GM21723 (cell line): ENCODE measurements around the gene SIPA1.

Experiments used
- ATAC-seq: cut with Tn5 transposase; IDR thresholded peaks from one replicate; pipeline ENCODE4 v1.9.1; 2021; ENCODE audit warnings: mild to moderate bottlenecking, moderate library complexity; ENCODE audit not compliant: unreplicated experiment

Gene SIPA1

DNA sequence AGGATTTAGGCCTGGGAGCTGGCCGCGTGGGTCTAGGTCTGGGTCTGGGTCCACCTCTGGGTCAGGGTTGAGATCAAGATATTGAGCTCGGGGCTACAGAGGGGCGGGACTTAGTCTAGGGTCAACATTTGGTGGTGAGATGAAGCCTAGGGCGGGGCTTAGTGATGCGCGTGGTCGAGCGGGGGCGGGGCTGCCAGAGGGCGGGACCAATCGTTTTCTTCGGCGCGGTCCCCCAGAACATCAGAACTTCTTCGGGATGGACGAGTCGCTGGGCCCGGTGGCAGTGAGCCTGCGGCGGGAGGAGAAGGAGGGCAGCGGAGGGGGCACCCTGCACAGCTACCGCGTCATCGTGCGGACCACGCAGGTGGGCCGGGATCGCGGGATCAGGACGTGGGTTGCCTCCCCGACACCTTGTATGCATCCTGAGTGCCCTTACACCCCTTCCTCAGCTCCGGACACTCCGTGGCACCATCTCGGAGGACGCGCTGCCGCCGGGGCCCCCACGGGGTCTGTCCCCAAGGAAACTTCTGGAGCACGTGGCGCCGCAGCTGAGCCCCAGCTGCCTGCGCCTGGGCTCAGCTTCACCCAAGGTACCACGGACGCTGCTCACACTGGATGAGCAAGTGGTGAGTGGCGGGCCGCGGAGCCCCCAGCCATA, 4.2 kb downstream of the SIPA1 start:
- no peak for ATAC-seq

GRCh38 chr11:65643971-65644370, 6.1 kb downstream of the SIPA1 start:
- ATAC-seq, result no peak

DNA sequence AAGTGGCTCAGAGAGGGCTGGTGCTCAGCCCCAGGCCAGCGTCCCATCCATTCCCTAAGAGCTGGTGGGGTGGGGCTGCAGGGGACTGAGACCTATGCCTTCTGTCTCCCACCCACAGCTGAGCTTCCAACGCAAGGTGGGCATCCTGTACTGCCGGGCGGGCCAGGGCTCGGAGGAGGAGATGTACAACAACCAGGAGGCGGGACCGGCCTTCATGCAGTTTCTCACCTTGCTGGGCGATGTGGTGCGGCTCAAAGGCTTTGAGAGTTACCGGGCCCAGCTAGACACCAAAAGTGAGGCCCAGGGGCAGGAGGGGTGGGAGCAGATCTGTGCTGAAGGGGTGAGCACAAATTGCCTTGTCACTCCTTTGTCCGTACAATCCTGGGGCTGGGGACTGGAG, 6.9 kb downstream of the SIPA1 start:
- no peak for ATAC-seq

- no peak for ATAC-seq
Observed at GRCh38 chr11:65645710-65646109, 7.8 kb downstream of the SIPA1 start.

DNA sequence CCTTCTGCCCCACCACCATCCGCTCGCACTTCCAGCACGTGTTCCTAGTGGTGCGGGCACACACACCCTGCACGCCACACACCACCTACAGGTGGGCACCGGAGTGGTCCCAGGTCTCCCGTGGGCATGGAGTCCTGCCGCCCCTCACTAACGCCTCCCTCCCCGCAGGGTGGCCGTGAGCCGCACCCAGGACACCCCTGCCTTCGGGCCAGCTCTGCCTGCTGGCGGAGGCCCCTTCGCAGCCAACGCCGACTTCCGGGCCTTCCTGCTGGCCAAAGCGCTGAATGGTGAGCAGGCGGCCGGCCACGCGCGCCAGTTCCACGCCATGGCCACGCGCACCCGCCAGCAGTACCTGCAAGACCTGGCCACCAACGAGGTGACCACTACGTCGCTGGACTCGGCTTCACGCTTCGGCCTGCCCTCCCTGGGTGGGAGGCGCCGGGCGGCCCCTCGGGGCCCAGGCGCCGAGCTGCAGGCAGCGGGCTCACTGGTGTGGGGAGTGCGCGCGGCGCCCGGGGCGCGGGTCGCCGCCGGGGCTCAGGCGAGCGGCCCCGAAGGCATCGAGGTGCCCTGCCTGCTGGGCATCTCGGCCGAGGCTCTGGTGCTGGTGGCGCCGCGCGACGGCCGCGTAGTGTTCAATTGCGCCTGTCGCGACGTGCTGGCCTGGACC, 8.5 kb downstream of the SIPA1 start:
- ATAC-seq, result no peak

DNA sequence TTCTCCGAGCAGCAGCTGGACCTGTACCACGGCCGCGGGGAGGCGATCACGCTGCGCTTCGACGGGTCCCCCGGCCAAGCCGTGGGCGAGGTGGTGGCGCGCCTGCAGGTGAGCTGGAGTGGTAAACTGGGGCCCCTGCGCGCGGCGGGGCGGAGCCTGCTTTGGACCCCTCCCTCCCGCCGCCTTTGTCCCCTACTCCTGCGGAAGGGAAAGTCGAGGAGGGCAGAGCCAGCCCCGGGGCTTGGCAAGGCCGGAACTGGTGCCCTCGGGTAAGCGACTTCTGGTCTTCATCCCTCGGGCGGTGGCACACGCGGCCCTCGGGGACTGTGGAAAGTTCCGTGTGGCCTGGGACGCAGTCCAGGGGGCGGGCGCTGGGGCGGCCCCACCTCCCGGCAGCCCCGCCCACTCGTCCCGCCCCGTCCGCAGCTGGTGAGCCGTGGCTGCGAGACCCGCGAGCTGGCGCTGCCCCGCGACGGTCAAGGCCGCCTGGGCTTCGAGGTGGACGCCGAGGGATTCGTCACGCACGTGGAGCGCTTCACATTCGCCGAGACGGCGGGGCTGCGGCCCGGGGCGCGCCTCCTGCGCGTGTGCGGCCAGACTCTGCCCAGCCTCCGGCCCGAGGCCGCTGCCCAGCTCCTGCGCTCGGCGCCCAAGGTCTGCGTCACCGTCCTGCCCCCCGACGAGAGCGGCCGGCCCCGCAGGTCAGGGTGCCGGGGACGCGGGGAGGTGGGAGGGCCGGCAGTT, 9.2 kb downstream of the SIPA1 start:
- ATAC-seq, result no peak

GRCh38 chr11:65648997-65649493, 11.1 kb downstream of the SIPA1 start:
- no peak for ATAC-seq

DNA sequence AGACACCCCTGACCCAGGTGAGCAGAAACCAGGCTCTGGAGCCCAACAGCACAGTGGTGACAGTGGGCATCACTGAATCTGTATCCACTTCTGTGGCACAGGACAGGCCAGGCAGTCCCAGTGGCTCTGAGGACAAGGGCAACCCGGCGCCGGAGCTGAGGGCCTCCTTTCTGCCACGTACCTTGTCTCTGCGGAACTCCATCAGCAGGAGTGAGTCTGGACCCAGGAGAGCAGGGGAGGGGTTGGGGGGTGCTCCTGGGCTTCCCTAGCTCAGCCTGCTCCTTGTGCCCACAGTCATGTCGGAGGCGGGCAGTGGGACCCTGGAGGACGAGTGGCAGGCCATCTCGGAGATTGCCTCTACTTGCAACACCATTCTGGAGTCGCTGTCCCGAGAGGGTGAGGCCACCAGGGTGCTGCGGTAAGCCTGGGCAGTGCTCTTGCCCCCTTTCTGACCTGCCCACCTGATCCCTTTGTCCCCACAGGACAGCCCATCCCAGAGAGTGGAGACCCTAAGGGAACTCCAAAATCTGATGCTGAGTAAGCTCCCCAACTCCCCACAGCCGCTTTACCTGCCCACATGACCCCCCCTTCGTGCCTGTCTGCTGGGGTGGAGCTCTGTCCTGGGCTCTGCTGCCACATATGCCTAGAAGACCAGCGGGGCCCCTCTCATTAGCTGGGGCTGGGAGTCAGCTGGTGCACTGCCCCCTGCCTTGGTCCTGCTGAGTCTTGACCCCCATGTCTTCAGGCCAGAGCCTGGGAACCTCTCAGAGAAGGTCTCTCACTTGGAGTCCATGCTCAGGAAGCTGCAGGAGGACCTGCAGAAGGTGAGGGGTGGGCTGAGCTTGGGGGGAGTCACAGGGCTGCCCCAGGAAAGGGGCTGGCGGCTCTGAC, 12.0 kb downstream of the SIPA1 start:
- ATAC-seq, result no peak

GRCh38 chr11:65650547-65651338, 12.8 kb downstream of the SIPA1 start:
- no peak for ATAC-seq

GRCh38 chr11:65651339-65651588, 13.4 kb downstream of the SIPA1 start:
- no peak for ATAC-seq

DNA sequence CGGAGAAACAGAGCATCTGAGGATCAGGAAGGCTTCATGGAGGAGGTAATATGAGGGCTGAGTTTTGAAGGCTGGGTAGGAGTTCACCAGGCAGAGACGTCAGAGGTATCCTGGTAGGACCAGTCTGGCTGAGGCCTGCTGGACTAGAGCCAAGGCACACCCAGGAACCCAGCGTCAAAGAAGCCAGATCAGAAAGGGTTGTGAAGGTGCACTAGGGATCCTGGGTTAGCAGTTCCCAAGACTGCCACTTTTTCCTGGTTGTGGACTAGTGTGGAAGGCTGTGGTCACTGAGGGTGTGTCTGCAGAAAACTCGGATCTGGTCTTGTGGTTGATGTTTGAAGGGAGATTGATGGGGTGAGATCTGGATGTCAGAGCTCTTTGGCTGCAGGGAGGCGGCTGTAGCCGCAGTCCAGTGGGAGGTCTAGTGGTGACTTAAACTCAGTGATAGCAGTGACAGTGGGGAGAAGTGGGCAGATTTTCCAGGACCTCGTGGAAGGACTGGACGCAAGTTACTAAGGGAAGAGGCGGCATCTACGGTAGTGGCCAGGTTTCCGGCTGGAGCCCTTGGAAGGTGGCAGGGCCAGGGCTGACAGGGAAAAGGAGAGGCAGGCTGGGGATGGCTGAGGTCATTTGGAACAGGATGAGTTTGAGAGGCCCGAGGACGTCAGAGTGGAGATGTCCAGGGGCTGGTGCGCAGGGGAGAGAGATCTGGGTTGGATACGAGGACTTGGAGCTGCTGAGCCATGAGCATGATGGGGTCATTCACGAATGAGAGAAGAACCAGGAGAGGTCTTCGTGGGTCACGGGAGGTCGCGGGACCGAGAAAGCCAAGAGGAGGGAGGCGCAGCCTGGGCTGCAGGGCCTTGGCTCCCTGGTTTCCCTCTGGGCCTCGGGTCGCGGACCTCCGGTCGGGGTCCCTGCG, 13.9 kb downstream of the SIPA1 start:
- ATAC-seq, result no peak

- peak; percentile 64 for ATAC-seq
Observed at GRCh38 chr11:65652511-65653228, 14.8 kb downstream of the SIPA1 start.

DNA sequence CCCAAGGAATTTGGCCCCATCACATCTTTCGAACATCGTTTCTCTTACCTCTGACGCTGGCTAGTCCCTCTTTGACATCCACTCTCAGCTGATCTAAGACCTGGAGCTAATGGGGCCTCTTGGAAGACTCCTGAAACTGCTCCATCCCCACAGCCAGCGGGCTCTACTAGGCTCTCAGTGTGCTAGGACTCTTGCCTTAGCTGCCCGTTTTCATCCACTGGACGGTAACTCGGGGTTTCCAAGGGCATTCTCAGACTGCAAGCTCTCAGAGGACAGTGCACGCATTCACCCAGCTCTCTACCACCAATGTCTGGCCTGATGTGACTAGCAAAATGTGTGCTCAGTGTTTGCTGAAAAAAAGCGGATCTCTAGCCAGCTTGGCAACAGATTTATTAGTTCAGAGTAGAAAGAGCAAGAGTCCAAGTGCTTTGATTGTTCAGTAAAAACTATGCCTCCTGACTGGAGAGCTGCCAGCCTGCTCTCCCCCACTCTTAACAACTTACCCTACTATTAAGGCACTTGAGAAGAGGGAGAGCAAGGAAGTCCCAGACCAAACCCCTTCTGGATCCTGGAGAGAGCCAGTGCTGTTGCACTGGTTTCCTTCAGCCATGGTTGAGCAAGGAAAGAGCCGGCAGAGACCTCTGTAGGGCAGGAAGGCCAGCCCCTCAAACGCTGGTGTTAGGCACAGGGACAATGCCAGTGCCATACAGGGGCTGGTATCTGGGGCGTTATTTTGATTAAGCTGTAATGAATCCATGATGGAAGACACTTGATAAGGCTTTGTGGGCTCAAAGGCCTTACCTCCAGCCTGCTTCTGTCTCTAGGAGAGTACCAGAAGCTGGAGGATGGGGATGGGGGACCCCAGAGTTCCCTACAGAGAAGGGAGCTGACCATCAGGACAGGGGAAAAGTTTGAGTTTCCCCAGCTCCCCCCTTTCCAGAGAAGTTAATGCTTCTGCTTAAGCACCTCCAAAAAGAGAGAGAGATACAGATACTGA, 15.6 kb downstream of the SIPA1 start:
- ATAC-seq, result peak; percentile 0

DNA sequence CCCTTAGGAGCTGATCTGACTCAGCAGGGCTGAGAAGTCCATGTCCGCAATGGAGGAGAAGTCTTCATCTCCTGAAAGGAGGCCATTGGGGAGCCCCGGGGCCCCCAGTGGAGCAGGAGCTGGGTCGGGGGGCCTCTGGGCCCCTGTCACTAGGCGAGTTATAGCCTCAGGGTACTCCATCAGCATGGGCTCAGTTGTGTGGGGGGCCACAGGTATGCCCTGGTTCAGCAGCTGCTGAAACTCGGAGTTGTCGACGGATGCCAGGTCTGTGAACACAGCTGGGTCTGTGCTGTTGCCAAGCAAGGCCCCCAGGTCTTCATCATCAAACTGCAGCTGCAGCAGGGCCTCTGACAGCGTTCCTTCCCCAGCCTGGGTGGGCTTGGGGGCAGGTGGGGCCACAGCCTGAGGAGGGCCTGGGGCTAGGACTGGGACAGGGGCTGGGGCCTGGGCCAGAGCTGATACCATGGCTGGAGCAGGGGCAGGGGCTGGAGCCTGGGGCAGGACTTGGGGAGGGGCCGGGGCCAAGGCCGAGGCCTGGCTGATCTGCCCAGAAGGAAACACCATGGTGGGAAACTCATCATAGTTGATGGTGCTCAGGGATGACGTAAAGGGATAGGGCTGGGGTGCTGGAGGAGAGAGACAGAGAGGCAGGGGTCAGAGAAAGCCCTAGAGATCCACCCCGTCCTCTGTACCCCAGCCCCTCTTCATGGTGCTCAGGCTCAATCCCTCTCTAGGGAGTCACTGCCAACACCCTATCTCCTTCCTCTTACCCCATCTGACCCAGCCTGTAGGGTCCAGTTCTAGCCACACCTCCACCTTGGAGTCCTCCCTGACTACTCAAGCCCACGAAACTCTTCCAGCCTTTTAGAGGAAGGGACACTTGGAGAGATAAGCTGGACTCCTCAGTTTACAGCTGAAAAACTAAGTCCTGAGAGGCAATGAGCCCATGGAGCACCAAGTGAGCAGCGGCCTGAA, 16.8 kb downstream of the SIPA1 start:
- ATAC-seq, result no peak

GRCh38 chr11:65655570-65656332, 17.9 kb downstream of the SIPA1 start:
- ATAC-seq, result no peak

- no peak for ATAC-seq
Observed at GRCh38 chr11:65657426-65657825, 19.5 kb downstream of the SIPA1 start.
